GM13976 (cell line): ENCODE results near the gene NTRK2.

ENCODE experiments used
- DNase-seq: peaks from one replicate; pipeline ENCODE4 v3.0.0; 2012; ENCODE audit warnings: low spot score
- in situ Hi-C: fragments of 300-500 bp; cut with MboI; formaldehyde crosslinking; loops from one replicate; pipeline ENCODE4 v1.12.0; 2022; ENCODE audit warnings: low sequenced_read_pairs, mixed read lengths, inconsistent platforms; ENCODE audit not compliant: unreplicated experiment
- TF ChIP-seq, protein P1 (sequence below): IDR thresholded peaks from 2 replicates; pipeline ENCODE4 v1.5.1; 2012; ENCODE audit warnings: borderline replicate concordance, mild to moderate bottlenecking; ENCODE audit not compliant: insufficient read depth; ENCODE audit errors: extremely low read depth, missing control alignments, control extremely low read depth

The NTRK2 gene

GRCh38 chr9:84705128-84705527 lies 35.6 kb downstream of the NTRK2 start:
- no peak for DNase-seq
- in situ Hi-C loops = no loop called here
- TF ChIP-seq, protein P1, sequence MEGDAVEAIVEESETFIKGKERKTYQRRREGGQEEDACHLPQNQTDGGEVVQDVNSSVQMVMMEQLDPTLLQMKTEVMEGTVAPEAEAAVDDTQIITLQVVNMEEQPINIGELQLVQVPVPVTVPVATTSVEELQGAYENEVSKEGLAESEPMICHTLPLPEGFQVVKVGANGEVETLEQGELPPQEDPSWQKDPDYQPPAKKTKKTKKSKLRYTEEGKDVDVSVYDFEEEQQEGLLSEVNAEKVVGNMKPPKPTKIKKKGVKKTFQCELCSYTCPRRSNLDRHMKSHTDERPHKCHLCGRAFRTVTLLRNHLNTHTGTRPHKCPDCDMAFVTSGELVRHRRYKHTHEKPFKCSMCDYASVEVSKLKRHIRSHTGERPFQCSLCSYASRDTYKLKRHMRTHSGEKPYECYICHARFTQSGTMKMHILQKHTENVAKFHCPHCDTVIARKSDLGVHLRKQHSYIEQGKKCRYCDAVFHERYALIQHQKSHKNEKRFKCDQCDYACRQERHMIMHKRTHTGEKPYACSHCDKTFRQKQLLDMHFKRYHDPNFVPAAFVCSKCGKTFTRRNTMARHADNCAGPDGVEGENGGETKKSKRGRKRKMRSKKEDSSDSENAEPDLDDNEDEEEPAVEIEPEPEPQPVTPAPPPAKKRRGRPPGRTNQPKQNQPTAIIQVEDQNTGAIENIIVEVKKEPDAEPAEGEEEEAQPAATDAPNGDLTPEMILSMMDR = no peak

- in situ Hi-C loops = no loop called here
- DNase-seq = no peak
- TF ChIP-seq, protein P1 = no peak
These were observed 38.9 kb downstream of the NTRK2 start for GRCh38 chr9:84708400-84708799.

DNA sequence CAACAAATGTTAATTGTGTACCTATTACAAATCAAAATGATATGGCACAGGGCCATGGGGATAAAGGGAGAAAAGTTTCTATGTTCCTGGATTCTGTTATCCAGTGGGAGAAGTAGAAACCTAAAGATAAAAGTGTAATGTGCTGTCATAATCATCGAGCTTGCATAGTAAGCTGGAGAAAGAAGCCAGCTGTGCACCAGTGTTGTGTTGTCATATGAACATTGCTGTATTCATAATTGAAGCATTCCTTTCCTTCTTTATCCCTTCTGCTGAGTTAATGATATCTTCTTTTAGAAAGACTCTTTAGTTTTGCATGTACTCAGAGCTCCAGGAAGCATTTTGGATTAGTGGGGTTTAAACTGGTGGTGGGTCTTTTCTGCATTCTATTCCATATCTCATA lies 39.5 kb downstream of the NTRK2 start:
- in situ Hi-C loops = no loop called here
- no peak for DNase-seq
- TF ChIP-seq, protein P1 = no peak

- TF ChIP-seq, protein P1 = no peak
These were observed 41.3 kb downstream of the NTRK2 start for GRCh38 chr9:84710701-84711397.

GRCh38 chr9:84711398-84711777 lies 41.9 kb downstream of the NTRK2 start:
- in situ Hi-C loops = no loop called here
- no peak for DNase-seq

More at GRCh38 chr9:84710701-84711397, 41.3 kb downstream of the NTRK2 start:
- in situ Hi-C loops = no loop called here
- DNase-seq = no peak

GRCh38 chr9:84711936-84712335 lies 42.4 kb downstream of the NTRK2 start:
- in situ Hi-C loops = no loop called here
- TF ChIP-seq, protein P1 = no peak
- no peak for DNase-seq

More at GRCh38 chr9:84711398-84711777, 41.9 kb downstream of the NTRK2 start:
- TF ChIP-seq, protein P1 = no peak

DNA sequence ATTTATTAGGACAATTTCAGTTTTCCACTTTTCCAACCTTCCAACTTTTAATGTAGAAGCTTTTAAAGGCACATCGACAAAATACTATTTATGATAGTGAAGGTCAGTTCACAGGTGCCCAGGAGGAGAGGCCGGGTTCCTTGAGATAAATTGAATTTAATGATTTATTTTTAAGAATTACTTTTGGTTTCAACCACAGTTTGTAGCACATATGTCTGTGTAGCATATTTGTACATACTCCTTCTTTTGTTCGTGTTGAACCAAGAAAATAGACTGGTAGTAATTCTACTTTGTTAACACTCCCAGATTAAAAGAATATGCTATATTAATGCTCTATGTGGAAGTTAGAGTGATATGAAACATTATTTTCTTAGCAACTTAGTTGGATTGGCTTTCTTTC lies 46.7 kb downstream of the NTRK2 start:
- TF ChIP-seq, protein P1 = no peak
- in situ Hi-C loops = no loop called here

More for the DNA sequence above, 46.7 kb downstream of the NTRK2 start:
- DNase-seq = no peak
